Endothelial cell (in vitro differentiated cells): Measurements from ENCODE around the gene PEX5. TPM values are rescaled to one million over a fixed set of nuclear protein-coding genes. Genes with fewer than 3 reads are reported as not detected.

Experiments
- DNase-seq: peaks from one replicate; pipeline ENCODE4 v3.0.0; 2021; ENCODE audit warnings: low spot score
- H3K27ac Mint-ChIP-seq: one replicate; pipeline ENCODE4 v1.8.0; 2021; ENCODE audit warnings: mixed read lengths, inconsistent platforms; ENCODE audit not compliant: unreplicated experiment
- H3K27me3 Mint-ChIP-seq: one replicate; pipeline ENCODE4 v1.8.0; 2021; ENCODE audit warnings: mild to moderate bottlenecking, moderate library complexity, mixed read lengths, inconsistent platforms; ENCODE audit not compliant: unreplicated experiment
- H3K36me3 Mint-ChIP-seq: one replicate; pipeline ENCODE4 v1.8.0; 2021; ENCODE audit warnings: mild to moderate bottlenecking, low read depth, mixed read lengths, inconsistent platforms; ENCODE audit not compliant: unreplicated experiment
- H3K4me1 Mint-ChIP-seq: one replicate; pipeline ENCODE4 v1.8.0; 2021; ENCODE audit warnings: mild to moderate bottlenecking, mixed read lengths, inconsistent platforms; ENCODE audit not compliant: unreplicated experiment
- H3K4me3 Mint-ChIP-seq: one replicate; pipeline ENCODE4 v1.8.0; 2021; ENCODE audit warnings: mild to moderate bottlenecking, mixed read lengths, inconsistent platforms; ENCODE audit not compliant: unreplicated experiment
- H3K9me3 Mint-ChIP-seq: one replicate; pipeline ENCODE4 v1.8.0; 2021; ENCODE audit warnings: mixed read lengths, inconsistent platforms; ENCODE audit not compliant: unreplicated experiment
- total RNA-seq: library from RNA; stranded (reverse); fragmentation: NEBNext Ultra II Directional; extraction: Animal tissue kit (Norgen Biotek cat#: 25700); gene quantifications from one replicate; pipeline ENCODE4 v1.2.1, GENCODE V29; 2021; ENCODE audit not compliant: unreplicated experiment
- TF ChIP-seq, protein P1 (sequence below): fragments of 200-600 bp; sonication (generic); IDR thresholded peaks from one replicate; pipeline ENCODE4 v1.5.0; 2021; ENCODE audit warnings: antibody characterized with exemption; ENCODE audit not compliant: unreplicated experiment

PEX5 gene
- total RNA-seq, 1 donor from 2014 or later, result 22.2 TPM

DNA sequence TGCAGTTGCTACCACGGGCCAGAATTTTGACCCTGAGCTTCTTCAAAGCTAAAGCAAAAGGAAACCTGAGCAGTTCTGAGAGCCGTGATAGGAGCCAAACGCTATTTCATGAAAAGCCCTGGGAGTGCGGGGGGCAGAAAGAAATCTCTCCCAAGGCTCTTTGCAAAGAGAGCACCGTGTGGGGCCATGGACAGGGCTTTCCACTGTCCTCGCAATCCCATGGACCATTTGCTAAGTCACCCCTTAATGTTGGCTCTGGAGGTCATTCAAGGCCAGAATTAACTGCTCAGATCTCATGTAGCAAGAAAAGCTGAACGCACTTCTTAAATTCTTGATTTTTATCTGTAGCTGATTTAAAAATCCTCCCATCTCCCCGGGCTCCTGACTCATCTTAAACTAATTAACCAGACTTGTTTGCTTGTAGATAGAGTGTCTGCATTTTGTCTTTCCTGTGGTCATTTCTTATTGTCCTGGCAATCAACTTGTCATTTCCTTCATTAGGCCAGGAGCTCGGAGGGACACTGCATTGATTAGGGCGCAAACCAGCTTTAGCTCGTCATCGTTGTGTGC lies 34.5 kb upstream of the PEX5 start:
- DNase-seq, result no peak

GRCh38 chr12:7155471-7156034 lies 33.9 kb upstream of the PEX5 start:
- Mint-ChIP-seq H3K27me3 (peaks cover 11% of the 10 kb centered on the region), H3K9me3 (no peaks in the 10 kb centered on the region), H3K27ac (peak overlapping the region; percentile 10), H3K36me3 (peaks cover 40% of the 10 kb centered on the region), H3K4me3 (peak overlapping the region; percentile 19), H3K4me1 (peaks cover 32% of the 10 kb centered on the region)
- no peak for DNase-seq
- TF ChIP-seq, protein P1, sequence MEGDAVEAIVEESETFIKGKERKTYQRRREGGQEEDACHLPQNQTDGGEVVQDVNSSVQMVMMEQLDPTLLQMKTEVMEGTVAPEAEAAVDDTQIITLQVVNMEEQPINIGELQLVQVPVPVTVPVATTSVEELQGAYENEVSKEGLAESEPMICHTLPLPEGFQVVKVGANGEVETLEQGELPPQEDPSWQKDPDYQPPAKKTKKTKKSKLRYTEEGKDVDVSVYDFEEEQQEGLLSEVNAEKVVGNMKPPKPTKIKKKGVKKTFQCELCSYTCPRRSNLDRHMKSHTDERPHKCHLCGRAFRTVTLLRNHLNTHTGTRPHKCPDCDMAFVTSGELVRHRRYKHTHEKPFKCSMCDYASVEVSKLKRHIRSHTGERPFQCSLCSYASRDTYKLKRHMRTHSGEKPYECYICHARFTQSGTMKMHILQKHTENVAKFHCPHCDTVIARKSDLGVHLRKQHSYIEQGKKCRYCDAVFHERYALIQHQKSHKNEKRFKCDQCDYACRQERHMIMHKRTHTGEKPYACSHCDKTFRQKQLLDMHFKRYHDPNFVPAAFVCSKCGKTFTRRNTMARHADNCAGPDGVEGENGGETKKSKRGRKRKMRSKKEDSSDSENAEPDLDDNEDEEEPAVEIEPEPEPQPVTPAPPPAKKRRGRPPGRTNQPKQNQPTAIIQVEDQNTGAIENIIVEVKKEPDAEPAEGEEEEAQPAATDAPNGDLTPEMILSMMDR, result no peak

More for the DNA sequence above, 34.5 kb upstream of the PEX5 start:
- no peaks in the 10 kb centered on the region for H3K9me3 Mint-ChIP-seq
- TF ChIP-seq, protein P1, result no peak
- H3K27ac Mint-ChIP-seq, result peak overlapping the region; percentile 10
- peaks cover 9% of the 10 kb centered on the region for H3K27me3 Mint-ChIP-seq
- H3K4me3 Mint-ChIP-seq, result no peak overlapping the region
- H3K4me1 Mint-ChIP-seq, result peaks cover 38% of the 10 kb centered on the region
- peaks cover 46% of the 10 kb centered on the region for H3K36me3 Mint-ChIP-seq

- peak overlapping the region; percentile 48 for H3K27ac Mint-ChIP-seq
Measured at GRCh38 chr12:7156259-7157197, 33.0 kb upstream of the PEX5 start.

DNA sequence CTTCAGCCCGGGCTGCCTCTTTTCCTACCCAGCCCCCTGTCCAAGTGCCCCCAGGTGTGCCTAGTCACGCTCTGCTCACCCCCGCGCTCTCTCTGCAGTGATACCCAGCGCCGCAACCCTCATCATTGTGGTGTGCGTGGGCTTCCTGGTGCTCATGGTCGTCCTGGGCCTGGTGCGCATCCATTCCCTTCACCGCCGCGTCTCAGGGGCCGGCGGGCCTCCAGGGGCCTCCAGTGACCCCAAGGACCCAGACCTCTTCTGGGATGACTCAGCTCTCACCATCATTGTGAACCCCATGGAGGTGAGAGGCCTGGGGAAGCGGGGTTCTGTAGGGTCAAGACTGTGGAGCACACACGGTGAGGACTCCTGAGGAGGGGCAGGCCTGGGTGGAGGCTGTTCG lies 32.1 kb upstream of the PEX5 start:
- H3K27me3 Mint-ChIP-seq, result peaks cover 15% of the 10 kb centered on the region
- DNase-seq, result no peak
- H3K4me1 Mint-ChIP-seq, result peaks cover 32% of the 10 kb centered on the region
- H3K4me3 Mint-ChIP-seq, result peak overlapping the region; percentile 68
- peaks cover 34% of the 10 kb centered on the region for H3K36me3 Mint-ChIP-seq
- TF ChIP-seq, protein P1, result no peak
- no peaks in the 10 kb centered on the region for H3K9me3 Mint-ChIP-seq
- H3K27ac Mint-ChIP-seq, result no peak overlapping the region

More at GRCh38 chr12:7156259-7157197, 33.0 kb upstream of the PEX5 start:
- Mint-ChIP-seq H3K27me3 (peaks cover 11% of the 10 kb centered on the region), H3K9me3 (no peaks in the 10 kb centered on the region), H3K36me3 (peaks cover 35% of the 10 kb centered on the region), H3K4me3 (no peak overlapping the region), H3K4me1 (peaks cover 32% of the 10 kb centered on the region)
- TF ChIP-seq, protein P1, result no peak
- DNase-seq, result no peak
